ENCODE measurements around the gene HECW1.
"Not testable (repeated sequence)": the region's sequence is repeated elsewhere in the genome, so short reads cannot be mapped to it uniquely, and the experiment has no call there.

Gene HECW1

GRCh38 chr7:43211693-43212092 is 99.2 kb downstream of the HECW1 start:
- no peak for DNase-seq

- DNase-seq, result no peak
Observed at GRCh38 chr7:43212921-43213320, 100.5 kb downstream of the HECW1 start.

DNA sequence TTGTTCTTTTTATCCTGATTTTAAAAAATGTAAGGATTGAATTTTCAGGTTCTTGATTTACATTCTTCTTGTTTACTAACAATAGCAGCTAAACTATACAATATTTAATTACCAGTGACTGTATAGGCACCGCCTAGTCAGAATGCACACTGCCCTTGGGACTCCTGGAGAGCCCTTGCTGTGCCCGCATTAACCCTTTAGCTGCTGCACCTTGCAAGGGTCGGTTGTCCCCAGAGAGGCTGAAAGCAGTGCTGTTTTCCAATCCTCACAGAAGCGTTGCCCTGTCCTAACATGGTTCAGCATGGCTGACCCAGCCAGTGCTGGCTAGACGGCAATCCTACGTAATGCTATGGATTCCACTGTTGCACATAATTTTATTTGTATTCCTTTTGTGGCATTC is 102.6 kb downstream of the HECW1 start:
- no peak for DNase-seq

- no peak for DNase-seq
Observed at GRCh38 chr7:43217055-43217454, 104.6 kb downstream of the HECW1 start.

DNA sequence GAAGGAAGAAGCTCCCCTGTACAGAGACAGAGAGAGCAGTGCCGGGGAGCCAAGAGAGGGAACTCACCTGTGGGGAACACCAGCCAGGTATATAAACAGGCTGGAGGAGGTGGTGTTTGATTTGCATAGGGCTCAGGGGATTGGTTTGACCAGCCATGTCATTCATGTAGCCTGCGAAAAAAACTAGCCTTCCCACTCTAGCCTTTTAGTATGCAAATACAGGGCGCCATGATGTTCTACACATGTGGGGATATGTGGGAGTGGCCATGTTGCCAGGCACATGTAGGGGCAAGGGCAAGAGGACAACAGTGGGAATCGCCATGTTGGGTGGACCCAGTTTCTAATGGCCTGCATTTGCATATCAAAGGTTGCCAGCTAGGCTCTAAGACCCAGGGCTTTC is 106.5 kb downstream of the HECW1 start:
- DNase-seq, result not testable (repeated sequence)

DNA sequence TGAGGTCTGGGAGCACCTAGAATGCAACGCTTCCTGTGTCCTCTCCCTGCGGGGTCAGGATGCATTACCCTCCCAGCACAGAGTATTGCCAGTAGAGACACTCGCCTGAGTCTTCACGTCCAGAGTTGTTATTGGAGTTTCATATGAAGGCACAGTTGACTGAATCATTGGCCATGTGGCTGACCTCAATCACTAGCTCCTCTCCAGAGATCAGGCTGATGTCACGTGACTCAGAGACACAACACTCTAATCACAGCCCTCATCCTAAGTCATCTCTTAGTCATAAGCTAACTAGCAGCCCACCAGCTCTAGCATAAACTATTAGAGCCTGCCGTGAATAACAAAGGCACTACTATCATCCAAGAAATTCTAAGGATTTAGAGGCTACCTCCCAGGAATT is 107.8 kb downstream of the HECW1 start:
- no peak for DNase-seq

DNA sequence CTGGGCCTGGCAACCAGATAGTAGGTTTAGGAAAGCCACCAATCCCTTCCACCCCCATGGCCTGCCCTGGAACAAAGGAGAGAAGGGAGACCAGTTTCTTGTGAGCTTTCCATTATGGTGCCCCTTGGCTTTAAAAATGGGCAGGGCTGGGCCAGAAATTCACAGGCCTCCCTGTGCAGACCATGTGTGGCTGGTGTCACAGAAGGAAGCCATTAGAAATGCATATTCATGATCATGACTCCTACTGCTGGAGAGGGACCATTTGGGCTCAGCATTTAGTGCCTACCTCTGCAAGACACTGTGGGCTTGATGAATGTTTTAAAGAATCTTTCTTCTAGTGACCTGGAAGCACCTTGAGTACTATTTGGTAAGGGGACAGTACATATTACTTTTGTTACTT is 108.3 kb downstream of the HECW1 start:
- no peak for DNase-seq

GRCh38 chr7:43229801-43230200 is 117.4 kb downstream of the HECW1 start:
- no peak for DNase-seq

- DNase-seq, result no peak
Observed at GRCh38 chr7:43232366-43232765, 119.9 kb downstream of the HECW1 start.

GRCh38 chr7:43234073-43234472 is 121.6 kb downstream of the HECW1 start:
- no peak for DNase-seq

DNA sequence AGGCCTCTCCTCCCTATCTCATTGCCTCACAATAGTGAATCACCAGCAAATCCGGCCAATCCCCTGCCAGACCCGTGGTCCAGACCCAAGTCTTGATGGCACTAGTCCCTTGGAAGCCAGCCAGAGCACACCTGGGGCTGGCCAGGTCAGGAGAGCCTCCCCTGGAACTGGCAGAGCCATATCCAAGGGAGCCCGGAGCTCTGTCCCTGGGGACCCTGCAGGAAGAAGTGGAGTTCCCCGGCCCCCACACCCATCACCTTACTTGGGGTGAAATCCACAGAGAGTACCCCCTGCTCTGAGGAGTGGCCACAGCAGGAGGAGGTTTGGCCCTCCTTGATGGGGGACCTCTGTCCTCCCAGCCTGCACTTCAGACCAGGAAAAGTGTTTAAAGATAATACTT is 122.5 kb downstream of the HECW1 start:
- no peak for DNase-seq

DNA sequence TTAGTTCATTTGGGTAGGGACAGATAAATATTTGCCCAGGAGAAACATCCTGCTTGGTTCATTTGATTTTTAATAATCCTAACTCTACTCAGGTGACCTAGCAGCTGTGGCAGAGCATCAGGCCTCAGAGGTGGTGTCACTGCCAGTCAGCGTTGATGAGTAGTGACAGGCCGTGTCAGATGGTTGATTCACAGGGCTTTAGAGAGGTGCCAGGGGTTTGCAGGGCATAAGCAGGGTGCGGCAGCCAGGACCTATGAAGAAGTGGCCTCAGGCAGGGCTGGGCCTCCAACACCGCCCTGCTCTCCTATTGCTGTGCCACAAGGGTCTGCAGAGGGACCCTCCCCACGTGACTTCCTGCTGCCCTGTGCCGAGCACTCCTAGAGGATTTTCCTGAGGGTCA is 128.1 kb downstream of the HECW1 start:
- DNase-seq, result no peak

- no peak for DNase-seq
Observed at GRCh38 chr7:43242628-43243255, 130.3 kb downstream of the HECW1 start.

- DNase-seq, result no peak
Observed at GRCh38 chr7:43244232-43244631, 131.8 kb downstream of the HECW1 start.

GRCh38 chr7:43244784-43245183 is 132.3 kb downstream of the HECW1 start:
- no peak for DNase-seq

DNA sequence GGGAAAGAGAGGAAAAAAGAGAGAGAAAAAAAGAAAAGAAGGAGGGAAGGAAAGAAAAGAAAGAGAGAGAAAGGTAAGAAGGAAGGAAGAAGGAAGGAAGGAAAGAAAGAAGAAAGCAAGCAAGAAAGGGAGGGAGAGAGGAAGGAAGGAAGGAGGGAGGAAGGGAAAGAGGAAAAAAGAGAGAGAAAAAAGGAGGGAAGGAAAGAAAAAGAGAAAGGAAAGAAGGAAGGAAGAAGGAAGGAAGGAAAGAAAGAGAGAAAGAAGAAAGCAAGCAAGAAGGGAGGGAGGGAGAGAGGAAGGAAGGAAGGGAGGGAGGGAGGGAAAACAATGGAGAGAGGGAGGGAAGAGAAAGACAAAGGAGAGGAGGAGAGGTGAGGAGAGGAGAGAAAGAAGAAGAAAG is 135.3 kb downstream of the HECW1 start:
- DNase-seq, result no peak

- DNase-seq, result no peak
Observed at GRCh38 chr7:43248553-43248952, 136.1 kb downstream of the HECW1 start.

- no peak for DNase-seq
Observed at GRCh38 chr7:43248961-43249822, 136.7 kb downstream of the HECW1 start.

- no peak for DNase-seq
Observed at GRCh38 chr7:43249823-43250145, 137.3 kb downstream of the HECW1 start.

DNA sequence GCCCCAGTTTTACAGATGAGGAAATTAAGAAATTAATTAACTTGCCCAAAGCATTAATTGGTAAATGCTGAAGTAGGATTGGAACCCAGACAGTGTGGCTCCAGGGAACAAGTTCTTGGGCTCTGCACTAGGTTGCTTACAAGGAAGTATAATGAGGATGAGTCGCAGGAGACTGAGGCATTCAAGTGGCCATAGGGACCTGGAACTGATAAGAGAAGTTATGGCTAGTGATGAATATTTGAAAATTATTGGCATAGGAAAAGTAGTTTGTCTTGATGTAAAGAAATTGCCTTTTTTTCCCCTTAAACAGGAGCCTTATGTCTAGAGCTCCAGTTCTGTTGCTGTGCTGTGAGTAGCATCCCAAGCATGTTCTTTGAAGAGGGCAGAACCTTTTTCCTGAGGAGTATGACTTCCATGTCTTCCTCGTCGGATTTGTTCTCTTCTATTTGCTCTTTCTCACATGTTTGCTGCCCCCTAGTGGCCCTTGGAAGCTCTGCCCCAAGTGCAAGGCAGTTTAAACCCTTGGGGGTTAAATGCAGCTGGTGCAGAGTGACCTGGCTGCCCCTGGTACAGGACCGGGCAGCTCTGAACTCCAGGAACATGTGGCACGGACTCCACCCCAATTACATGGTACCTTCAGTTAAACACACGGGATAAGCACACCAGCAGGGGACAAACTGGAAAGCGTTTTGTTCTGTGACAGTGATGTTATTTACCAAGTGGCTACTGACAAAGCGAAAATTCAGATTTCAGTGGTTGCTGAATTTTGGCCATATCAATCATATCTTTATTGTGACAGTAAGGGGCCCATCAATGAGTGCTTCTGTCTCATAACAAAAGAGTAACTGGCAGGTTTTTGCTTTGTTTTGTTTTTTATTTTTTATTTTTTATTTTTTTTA is 148.8 kb downstream of the HECW1 start:
- peak; percentile 65 for DNase-seq

DNA sequence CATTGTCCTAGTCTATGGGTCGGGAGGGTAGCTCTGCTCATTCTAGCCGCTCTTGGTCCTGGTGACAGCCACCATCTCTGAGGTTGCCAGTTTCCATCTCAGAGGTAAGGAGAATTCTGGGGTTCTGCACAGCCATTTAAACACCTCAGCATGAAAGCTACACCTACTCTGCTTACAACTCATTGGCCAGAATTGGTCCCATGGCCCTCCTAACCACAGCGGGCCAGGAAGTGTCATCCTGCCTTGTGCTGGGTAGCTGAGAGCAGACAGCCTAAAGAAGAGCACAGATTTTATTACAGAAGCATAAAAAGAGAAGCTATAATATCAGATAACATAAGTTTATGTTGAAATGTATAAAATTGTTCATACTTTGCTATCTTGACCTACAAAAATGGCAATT is 152.7 kb downstream of the HECW1 start:
- DNase-seq, result no peak

DNA sequence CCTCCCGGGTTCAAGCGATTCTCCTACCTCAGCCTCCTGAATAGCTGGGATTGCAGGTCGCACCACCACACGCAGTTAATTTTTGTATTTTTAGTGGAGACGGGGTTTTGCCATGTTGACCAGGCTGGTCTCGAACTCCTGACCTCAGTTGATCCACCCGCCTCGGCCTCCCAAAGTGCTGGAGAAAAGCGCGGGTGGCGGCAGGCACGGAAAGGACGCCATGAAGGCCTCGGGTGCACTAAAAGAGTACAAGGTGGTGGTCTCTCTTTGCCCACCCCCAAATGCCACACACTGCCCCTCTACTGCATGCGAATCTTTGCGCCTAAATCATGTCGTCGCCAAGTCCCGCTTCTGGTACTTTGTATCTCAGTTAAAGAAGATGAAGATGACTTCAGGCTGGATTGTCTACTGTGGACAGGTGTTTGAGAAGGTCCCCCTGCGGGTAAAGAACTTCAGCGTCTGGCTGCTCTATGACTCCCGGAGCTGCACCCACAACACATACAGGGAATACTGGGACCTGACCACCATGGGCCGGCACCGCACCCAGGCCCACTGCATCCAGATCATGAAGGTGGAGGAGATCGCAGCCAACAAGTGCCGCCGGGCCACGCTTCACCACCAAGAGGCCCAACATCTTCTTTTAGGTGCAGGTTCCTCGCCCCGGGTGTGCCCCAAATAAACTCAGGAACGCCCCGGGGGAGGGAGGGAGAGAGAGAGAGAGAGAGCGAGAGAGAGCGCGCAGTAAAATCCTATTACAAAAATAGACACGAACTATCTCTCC is 161.7 kb downstream of the HECW1 start:
- no peak for DNase-seq

- DNase-seq, result no peak
Observed at GRCh38 chr7:43274752-43275151, 162.3 kb downstream of the HECW1 start.
